NB4 (cell line): ENCODE results near the gene CDSN.

Experiments
- DNase-seq: peaks from one replicate; pipeline ENCODE4 v3.0.0; 2010; ENCODE audit warnings: low read depth
- H3K4me3 ChIP-seq: one replicate; pipeline ENCODE4 v1.5.1; 2011; ENCODE audit warnings: mild to moderate bottlenecking, low read depth, low read length, moderate library complexity
- MYC ChIP-seq: IDR thresholded peaks from 2 replicates; pipeline ENCODE4 v1.6.1; 2011; ENCODE audit warnings: low read depth, low read length
- POLR2A ChIP-seq: IDR thresholded peaks from 2 replicates; pipeline ENCODE4 v1.6.1; 2011; ENCODE audit warnings: mild to moderate bottlenecking; ENCODE audit not compliant: insufficient read length; ENCODE audit errors: extremely low read depth
- TF ChIP-seq, protein P1 (sequence below): IDR thresholded peaks from 2 replicates; pipeline ENCODE4 v1.6.1; 2011; ENCODE audit warnings: low read depth, low read length
- TF ChIP-seq, protein P2 (sequence below): IDR thresholded peaks from one replicate; pipeline ENCODE4 v1.5.1; 2012; ENCODE audit warnings: low read depth, low read length

The CDSN gene

DNA sequence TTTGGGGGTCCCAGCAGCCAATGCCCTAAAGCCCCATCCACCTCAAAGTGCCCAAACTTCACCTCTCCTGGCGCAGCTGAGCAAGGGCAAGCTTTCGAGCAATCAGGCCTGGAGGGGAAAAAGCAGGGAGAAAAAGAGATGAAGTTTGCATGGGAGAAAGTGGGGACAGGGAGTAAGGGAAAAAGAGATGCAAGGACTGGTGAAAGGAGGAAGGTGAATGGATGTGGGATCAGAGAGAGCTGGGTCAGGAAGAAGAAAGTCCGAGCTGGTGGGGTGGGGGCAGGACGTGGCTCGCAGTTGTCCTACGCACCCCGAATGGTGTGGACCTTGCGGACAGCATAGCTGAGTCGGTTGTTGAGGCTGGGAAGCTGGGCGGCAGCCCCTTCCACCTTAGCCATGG is 25.1 kb upstream of the CDSN start:
- no peak overlapping the region for H3K4me3 ChIP-seq
- no peak for TF ChIP-seq POLR2A
- TF ChIP-seq MYC, result no peak
- TF ChIP-seq, protein P1, sequence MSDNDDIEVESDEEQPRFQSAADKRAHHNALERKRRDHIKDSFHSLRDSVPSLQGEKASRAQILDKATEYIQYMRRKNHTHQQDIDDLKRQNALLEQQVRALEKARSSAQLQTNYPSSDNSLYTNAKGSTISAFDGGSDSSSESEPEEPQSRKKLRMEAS, result no peak
- TF ChIP-seq, protein P2, sequence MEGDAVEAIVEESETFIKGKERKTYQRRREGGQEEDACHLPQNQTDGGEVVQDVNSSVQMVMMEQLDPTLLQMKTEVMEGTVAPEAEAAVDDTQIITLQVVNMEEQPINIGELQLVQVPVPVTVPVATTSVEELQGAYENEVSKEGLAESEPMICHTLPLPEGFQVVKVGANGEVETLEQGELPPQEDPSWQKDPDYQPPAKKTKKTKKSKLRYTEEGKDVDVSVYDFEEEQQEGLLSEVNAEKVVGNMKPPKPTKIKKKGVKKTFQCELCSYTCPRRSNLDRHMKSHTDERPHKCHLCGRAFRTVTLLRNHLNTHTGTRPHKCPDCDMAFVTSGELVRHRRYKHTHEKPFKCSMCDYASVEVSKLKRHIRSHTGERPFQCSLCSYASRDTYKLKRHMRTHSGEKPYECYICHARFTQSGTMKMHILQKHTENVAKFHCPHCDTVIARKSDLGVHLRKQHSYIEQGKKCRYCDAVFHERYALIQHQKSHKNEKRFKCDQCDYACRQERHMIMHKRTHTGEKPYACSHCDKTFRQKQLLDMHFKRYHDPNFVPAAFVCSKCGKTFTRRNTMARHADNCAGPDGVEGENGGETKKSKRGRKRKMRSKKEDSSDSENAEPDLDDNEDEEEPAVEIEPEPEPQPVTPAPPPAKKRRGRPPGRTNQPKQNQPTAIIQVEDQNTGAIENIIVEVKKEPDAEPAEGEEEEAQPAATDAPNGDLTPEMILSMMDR, result no peak
- no peak for DNase-seq

DNA sequence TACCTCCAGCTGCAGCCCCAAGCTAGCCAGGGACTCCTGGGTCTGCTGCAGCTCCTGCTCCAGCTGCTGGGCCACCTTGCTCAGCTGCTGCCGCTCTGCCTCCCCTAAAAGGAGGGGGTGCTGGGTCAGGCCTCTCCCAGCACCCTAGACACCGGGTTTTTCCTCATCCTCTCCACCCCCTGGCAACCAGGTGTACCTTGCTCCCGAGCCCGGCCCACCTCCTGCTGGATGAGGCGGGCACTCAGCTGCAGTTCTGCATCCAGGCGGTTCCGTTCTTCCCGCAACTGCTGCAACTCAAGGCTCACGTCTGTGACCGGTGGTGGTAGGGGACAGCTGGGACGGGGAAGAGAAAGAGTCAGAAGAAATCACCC is 24.7 kb upstream of the CDSN start:
- TF ChIP-seq MYC (no peak), POLR2A (no peak)
- no peak overlapping the region for H3K4me3 ChIP-seq
- no peak for DNase-seq

DNA sequence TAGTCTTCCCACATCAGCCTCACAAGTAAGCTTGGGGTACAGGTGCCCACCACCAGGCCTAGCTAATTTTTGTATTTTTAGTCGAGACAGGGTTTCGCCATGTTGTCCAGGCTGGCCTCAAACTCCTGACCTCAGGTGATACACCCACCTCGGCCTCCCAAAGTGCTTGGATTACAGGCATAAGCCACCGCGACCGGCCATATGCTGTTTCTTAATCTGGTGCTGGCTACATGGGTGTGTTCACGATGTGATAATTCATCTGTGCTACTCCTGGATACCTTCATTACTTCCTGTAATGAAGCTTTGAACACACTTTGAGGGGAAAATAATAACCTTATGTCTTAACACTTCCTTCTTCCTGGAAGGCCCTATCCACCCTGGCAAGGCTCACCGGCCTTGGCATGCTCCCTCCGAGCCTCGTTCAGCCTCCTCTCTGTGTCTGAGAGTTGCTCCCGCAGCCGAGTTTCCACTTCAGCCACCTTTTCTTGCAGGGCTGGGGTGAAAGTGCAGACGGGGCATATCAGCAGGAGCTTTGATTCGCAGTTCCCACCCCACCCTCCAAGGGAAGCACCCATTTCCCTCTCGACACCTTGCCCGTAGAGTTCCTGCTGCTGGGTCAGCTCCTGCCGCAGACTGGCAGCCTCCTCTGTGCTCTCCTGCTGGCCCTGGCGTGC is 24.2 kb upstream of the CDSN start:
- DNase-seq, result no peak
- TF ChIP-seq POLR2A (no peak), MYC (no peak)
- TF ChIP-seq, protein P1, result no peak
- TF ChIP-seq, protein P2, result no peak
- H3K4me3 ChIP-seq, result no peak overlapping the region

DNA sequence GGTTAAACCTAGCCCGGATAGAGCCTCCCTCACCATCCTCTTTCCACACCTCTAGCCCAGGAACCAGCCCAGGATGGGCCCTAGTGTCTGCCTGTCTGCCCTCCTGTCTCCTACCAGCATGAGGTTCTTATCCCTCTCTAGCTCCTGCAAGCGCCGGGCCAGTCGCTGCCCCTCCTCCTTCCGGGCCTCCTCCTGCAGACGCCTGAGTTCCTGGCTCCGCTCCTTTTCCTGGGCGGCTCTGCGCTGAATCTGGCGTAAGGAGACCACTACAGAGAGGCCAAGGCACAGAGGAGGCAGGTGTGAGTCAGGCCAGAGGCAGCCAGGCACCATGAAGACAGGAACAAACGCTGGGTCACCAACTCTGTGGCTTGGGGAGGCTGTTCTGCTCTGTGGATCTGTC is 22.9 kb upstream of the CDSN start:
- no peak for DNase-seq
- TF ChIP-seq, protein P2, result no peak
- TF ChIP-seq MYC (no peak), POLR2A (no peak)
- TF ChIP-seq, protein P1, result no peak
- no peak overlapping the region for H3K4me3 ChIP-seq

DNA sequence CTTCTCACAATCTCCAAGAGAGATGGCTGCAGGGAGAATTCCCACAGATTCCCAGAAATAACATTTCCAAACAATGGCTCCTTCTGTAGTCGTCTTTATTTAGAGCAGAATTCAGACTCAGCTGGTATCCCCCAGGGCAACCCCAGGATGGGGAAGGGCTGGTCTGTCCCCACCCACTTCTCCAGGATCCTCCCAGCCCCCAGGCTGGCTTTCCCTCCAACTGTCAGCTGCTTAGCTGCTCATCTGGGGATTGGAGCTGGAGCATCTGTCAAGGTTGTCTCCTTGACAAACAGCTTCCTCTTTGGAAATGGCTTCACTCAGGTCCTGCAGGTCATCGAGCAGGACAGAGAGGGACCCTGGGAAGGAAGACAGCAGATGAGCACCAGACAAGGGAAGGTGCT is 22.1 kb upstream of the CDSN start:
- TF ChIP-seq, protein P1, result no peak
- TF ChIP-seq MYC (no peak), POLR2A (no peak)
- TF ChIP-seq, protein P2, result no peak
- H3K4me3 ChIP-seq, result no peak overlapping the region
- no peak for DNase-seq

DNA sequence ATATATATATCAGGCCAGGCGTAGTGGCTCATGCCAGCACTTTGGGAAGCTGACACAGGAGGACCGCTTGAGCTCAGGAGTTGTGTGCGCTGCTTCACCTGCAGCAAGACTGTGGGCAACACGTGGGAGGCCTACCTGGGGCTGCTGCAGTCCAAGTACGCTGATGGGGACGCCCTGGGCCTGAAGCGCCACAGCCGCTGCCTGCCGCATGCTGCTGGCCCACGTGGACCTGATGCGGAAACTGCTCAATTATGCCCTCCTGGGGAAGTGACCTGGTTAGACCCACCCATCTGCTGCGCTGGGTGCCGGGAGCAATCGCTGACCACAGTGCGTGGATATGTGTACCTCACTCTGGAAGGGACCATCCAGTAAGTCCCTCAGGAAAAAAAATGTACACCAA is 20.4 kb upstream of the CDSN start:
- TF ChIP-seq, protein P1, result no peak
- TF ChIP-seq POLR2A (no peak), MYC (no peak)
- TF ChIP-seq, protein P2, result no peak
- no peak overlapping the region for H3K4me3 ChIP-seq
- no peak for DNase-seq
